AG09309 (cell line): ENCODE measurements around the gene TFB2M.

Experiments used
- DNase-seq: peaks from one replicate; pipeline ENCODE4 v3.0.0-alpha.2; 2010; ENCODE audit warnings: low read depth
- H3K4me3 ChIP-seq: 2 replicates; pipeline ENCODE4 v1.5.1; 2011; ENCODE audit warnings: mild to moderate bottlenecking, low read depth, low read length, moderate library complexity; ENCODE audit not compliant: control insufficient read depth
- CTCF ChIP-seq: IDR thresholded peaks from 2 replicates; pipeline ENCODE4 v1.5.1; 2011; ENCODE audit warnings: mild to moderate bottlenecking, low read depth, low read length, inconsistent platforms; ENCODE audit not compliant: insufficient read depth, control insufficient read depth; ENCODE audit errors: missing control alignments

Gene TFB2M

GRCh38 chr1:246600579-246600978 lies 34.5 kb upstream of the TFB2M start:
- DNase-seq = no peak
- no peak for TF ChIP-seq CTCF
- H3K4me3 ChIP-seq = no peak overlapping the region

- DNase-seq = no peak
- TF ChIP-seq CTCF = no peak
- H3K4me3 ChIP-seq = no peak overlapping the region
These were observed 33.3 kb upstream of the TFB2M start for GRCh38 chr1:246599315-246599714.

GRCh38 chr1:246597971-246598370 lies 31.9 kb upstream of the TFB2M start:
- no peak for TF ChIP-seq CTCF
- no peak overlapping the region for H3K4me3 ChIP-seq
- no peak for DNase-seq

GRCh38 chr1:246597340-246597739 lies 31.3 kb upstream of the TFB2M start:
- peak; percentile 86 for DNase-seq
- TF ChIP-seq CTCF = no peak
- H3K4me3 ChIP-seq = no peak overlapping the region

GRCh38 chr1:246595146-246595545 lies 29.1 kb upstream of the TFB2M start:
- DNase-seq = no peak
- no peak overlapping the region for H3K4me3 ChIP-seq
- TF ChIP-seq CTCF = no peak

GRCh38 chr1:246592695-246593094 lies 26.6 kb upstream of the TFB2M start:
- DNase-seq = peak; percentile 93
- H3K4me3 ChIP-seq = no peak overlapping the region
- no peak for TF ChIP-seq CTCF

- H3K4me3 ChIP-seq = no peak overlapping the region
- no peak for DNase-seq
- TF ChIP-seq CTCF = no peak
These were observed 25.9 kb upstream of the TFB2M start for GRCh38 chr1:246591958-246592357.
